NCI-H1092 treated with DMSO at 0.1 percent for 48 hours (cell line): ENCODE data around the gene COLQ.

ENCODE experiments used
- DNase-seq: peaks from one replicate; lab custom pipeline; 2025; lab: John Stamatoyannopoulos, UW

COLQ gene

GRCh38 chr3:15520185-15520584 lies 1.3 kb downstream of the COLQ start:
- no peak for DNase-seq

- no peak for DNase-seq
Observed at GRCh38 chr3:15519096-15519495, 2.4 kb downstream of the COLQ start.

- no peak for DNase-seq
Observed at GRCh38 chr3:15514663-15515340, 6.7 kb downstream of the COLQ start.

GRCh38 chr3:15513810-15514662 lies 7.5 kb downstream of the COLQ start:
- DNase-seq = no peak

- DNase-seq = no peak
Observed at GRCh38 chr3:15513116-15513515, 8.4 kb downstream of the COLQ start.

- peak; percentile 94 for DNase-seq
Observed at GRCh38 chr3:15512166-15512565, 9.3 kb downstream of the COLQ start.

GRCh38 chr3:15511156-15511555 lies 10.3 kb downstream of the COLQ start:
- no peak for DNase-seq

GRCh38 chr3:15510493-15510892 lies 11.0 kb downstream of the COLQ start:
- DNase-seq = no peak

- no peak for DNase-seq
Observed at GRCh38 chr3:15506571-15506970, 14.9 kb downstream of the COLQ start.

GRCh38 chr3:15505479-15506165 lies 15.9 kb downstream of the COLQ start:
- peak; percentile 38 for DNase-seq

- no peak for DNase-seq
Observed at GRCh38 chr3:15502616-15503015, 18.9 kb downstream of the COLQ start.

- peak; percentile 84 for DNase-seq
Observed at GRCh38 chr3:15501126-15501525, 20.4 kb downstream of the COLQ start.

GRCh38 chr3:15500107-15500724 lies 21.3 kb downstream of the COLQ start:
- DNase-seq = no peak

- DNase-seq = no peak
Observed at GRCh38 chr3:15499536-15499935, 22.0 kb downstream of the COLQ start.

GRCh38 chr3:15498431-15499214 lies 22.9 kb downstream of the COLQ start:
- DNase-seq = no peak

- DNase-seq = peak; percentile 42
Observed at GRCh38 chr3:15497964-15498363, 23.5 kb downstream of the COLQ start.

- no peak for DNase-seq
Observed at GRCh38 chr3:15496341-15496664, 25.2 kb downstream of the COLQ start.

- peak; percentile 41 for DNase-seq
Observed at GRCh38 chr3:15495461-15496340, 25.8 kb downstream of the COLQ start.

- DNase-seq = no peak
Observed at GRCh38 chr3:15493436-15493835, 28.1 kb downstream of the COLQ start.

- DNase-seq = no peak
Observed at GRCh38 chr3:15492847-15493360, 28.6 kb downstream of the COLQ start.
